ENCODE measurements around the gene LENG1.
A peak's percentile ranks its signal among the peaks of the same experiment; 100 is the strongest.
"Not testable (repeated sequence)": the region's sequence is repeated elsewhere in the genome, so short reads cannot be mapped to it uniquely, and the experiment has no call there.

The LENG1 gene

DNA sequence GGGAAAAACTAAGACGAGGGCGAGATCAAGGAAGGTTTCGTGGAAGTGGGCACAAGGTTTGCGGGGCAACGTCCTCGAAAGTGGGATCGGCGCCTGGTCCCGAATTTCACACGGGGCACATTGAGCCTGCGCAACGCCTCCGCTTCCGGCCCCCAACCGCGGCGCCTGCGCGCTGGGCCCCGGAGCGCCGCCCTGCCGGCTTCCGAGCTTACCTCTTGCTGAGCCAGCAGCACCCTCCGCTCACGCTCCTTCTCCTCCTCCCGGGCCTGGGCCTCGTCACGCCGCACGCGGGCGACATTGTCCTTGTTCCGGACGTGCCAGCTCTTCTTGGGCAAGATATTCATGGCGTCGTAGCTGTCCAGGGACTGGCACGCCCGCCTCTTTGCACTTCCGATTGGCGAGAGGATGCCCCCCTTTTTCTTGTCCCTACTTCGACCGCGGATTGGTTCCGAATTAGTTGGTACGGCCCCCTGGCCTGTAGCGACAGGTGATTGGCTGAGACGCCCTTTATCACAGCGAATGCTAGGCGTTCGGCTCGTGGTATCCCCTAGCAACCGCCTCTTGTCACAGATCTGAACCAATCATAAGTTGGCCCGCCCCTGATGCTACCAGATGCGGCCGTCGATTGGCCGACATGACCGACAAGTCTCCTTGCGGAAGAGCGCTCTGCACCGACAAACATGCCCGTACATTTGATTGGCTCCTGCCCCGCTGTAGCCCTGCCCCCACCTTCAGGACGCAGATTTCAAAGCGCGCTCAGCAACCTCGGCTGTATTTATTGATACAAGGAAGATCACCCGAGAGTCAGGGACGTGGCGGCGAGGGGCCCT lies at the start of gene LENG1:
TSS of gene LENG1 (minus strand) at position 370 of the 830 bp plus-strand sequence. CDS start at position 344, 26 bp downstream.
- DNase-seq: peak; percentile 100

- no peak for DNase-seq
These were observed 49.2 kb upstream of the LENG1 start for GRCh38 chr19:54208784-54209057.

DNA sequence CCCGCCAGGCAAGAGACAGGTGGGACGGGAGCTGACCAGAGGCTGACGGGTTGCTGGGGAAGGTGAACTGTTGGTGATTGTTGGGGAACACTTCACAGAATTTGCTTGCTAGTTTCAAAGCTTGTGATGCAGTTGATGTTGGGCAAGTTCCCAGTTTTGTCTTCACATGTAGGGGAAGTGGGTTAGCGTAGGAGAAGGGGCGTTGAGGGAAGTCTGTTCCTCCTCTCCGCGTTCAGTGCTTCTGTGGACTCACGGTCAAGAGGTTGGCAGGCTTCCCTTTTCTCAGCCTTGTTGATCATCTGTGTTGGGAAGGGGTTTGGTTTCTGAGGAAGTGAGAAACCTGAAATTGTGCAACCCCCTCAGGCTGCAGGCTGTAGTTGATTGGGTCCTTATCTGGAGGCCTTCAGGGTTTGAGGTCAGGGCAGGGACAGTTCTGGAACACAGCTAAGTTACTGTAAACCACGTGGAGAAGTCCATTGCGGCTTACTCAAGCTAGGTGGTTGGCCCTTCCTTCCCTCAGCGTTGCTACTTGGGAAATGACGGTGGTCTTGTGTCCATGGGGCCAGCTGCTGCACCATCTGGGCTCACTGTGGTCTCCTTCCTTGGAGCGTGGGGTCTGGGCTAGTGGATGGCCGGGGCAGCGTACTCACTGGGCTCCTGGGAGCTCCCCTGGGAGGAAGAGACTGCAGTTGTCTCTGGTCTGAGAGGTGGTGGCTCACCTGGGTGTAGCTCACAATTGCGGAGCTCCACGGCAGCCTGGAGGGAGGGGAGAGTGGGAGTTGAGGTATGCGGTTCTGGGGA lies 48.7 kb upstream of the LENG1 start:
- DNase-seq: peak; percentile 38

- DNase-seq: no peak
These were observed 48.1 kb upstream of the LENG1 start for GRCh38 chr19:54207676-54207982.

DNA sequence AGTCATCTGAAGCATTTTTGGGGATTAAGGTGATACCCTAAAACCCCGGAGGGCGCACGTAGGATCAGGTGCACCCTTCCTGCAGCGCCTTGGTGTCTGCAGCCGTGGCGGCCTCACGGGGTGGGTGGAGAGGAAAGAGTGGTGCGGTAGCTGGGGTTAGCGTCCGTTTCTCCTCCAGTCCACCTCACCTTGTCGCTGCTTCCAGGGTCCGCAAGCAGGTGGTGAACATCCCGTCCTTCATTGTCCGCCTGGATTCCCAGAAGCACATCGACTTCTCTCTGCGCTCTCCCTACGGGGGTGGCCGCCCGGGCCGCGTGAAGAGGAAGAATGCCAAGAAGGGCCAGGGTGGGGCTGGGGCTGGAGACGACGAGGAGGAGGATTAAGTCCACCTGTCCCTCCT lies 47.7 kb upstream of the LENG1 start:
- not testable (repeated sequence) for DNase-seq

DNA sequence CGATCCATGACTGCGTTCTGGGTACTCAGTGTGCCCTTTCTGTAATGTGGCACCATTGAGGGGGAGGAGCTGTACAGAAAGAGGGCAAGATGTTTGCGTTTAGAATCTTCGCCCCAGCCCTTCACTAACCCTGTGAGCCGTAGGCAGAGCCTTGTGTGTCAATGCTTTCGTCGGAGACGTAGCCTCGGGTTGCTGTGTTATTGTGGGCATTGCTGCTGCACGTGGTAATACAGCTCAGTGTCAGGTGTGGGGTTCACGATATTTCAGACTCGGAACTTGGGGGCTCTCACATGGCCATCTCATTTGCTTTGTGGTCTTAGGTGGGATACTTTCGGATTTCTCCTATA lies 47.3 kb upstream of the LENG1 start:
- DNase-seq: no peak

DNA sequence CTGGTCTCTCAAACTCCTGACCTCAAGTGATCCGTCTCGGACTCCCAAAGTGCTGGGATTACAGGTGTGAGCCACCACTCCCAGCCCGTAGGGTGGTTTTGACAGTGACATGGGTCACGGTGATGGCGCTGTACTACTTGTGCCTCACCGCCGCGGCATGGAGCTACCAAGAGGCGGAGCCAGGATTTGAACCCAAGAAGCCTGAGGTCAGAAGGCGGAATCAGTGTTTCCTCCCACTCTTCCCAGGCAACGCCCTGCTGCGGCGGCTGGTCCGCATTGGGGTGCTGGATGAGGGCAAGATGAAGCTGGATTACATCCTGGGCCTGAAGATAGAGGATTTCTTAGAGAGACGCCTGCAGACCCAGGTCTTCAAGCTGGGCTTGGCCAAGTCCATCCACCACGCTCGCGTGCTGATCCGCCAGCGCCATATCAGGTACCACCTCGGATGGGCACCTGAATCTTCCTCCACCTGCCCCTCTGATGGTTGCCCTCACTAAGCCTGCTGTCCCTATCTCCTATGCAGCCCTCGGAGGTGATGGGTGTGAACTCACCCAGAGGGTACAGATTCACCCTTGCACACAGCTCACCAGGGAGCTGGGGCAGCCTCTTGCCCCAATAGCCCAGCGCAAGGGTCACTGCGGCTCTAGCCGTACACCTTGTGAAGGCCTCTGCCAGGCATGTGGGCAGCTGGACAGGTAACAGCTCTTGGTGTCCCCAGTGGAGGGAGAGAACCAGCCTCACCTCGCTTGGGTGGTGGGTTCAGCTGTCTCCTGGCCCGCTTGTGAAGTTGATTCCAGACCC lies 46.7 kb upstream of the LENG1 start:
- DNase-seq: no peak

DNA sequence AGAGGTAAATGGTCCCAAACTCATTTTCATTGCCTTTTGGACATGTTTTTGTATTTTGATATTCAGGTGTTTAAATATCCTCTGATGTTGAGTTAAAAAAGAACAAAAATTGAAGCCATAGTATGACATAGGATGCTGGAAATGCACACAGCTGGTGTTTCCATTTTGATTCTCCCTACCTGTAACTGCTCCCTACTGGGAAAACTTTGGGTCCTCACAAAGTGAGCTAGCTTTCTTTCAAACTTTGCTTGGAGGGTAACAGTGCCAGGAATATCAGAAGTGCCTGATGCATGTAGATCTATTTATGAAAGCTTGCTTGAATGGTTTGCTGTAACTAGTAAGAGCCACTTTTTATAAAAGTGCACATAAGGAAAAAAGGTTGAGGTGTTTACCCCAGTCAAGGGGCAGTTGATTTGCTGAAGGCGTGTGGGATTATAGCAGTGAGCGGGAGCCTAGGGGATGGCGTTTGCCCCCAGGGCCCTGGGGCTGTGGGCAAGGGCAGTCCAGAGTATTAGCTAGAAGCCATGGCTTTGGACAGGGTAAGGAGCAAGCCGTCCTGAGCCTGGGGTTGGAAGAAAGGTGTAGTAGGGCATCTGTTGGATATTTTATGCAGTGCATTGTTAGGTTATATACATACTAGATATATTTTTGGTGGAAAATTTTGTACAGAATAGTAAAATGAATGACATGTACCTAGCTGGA lies 45.4 kb upstream of the LENG1 start:
- DNase-seq: no peak

DNA sequence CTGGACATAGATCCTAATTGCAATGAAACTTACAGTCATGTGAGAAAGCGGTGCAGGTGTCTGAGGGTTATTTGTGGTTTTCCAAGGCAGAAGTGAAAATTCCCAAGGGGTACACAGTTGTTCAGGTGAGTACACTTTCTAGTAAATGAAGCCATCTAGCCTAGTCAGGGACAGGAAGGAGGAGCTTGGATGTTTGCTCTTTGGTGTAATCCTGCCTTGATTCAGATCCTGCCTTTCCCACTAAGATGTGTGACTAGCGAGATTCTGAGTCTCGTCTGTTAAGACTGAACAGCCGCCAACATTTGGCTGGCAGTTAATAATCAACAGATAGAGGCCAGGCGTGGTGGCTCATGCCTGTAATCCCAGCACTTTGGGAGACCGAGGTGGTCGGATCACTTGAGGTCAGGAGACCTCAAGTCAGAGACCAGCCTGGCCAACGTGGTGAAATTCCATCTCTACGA lies 43.7 kb upstream of the LENG1 start:
- DNase-seq: no peak

DNA sequence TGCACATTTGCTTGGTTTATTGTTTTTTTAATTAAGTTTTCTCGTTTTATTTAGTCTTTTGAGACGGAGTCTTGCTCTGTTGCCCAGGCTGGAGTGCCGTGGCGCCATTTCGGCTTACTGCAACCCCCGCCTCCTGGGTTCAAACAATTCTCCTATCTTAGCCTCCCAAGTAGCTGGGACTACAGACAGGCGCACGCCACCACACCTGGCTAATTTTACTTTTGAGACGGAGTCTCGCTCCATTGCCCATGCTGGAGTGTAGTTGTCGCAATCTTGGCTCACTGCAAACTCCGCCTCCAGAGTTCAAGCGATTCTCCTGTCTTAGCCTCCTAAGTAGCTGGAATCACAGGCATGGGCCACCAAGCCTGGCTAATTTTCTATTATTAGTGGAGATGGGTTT lies 42.5 kb upstream of the LENG1 start:
- no peak for DNase-seq

- DNase-seq: no peak
These were observed 41.7 kb upstream of the LENG1 start for GRCh38 chr19:54201172-54201701.

GRCh38 chr19:54199401-54199800 lies 39.9 kb upstream of the LENG1 start:
- DNase-seq: peak; percentile 16

GRCh38 chr19:54197121-54197520 lies 37.6 kb upstream of the LENG1 start:
- DNase-seq: no peak

GRCh38 chr19:54196536-54196935 lies 37.0 kb upstream of the LENG1 start:
- no peak for DNase-seq

GRCh38 chr19:54194463-54194862 lies 34.9 kb upstream of the LENG1 start:
- DNase-seq: not testable (repeated sequence)

- DNase-seq: no peak
These were observed 33.5 kb upstream of the LENG1 start for GRCh38 chr19:54193011-54193410.

- no peak for DNase-seq
These were observed 32.4 kb upstream of the LENG1 start for GRCh38 chr19:54191811-54192453.

DNA sequence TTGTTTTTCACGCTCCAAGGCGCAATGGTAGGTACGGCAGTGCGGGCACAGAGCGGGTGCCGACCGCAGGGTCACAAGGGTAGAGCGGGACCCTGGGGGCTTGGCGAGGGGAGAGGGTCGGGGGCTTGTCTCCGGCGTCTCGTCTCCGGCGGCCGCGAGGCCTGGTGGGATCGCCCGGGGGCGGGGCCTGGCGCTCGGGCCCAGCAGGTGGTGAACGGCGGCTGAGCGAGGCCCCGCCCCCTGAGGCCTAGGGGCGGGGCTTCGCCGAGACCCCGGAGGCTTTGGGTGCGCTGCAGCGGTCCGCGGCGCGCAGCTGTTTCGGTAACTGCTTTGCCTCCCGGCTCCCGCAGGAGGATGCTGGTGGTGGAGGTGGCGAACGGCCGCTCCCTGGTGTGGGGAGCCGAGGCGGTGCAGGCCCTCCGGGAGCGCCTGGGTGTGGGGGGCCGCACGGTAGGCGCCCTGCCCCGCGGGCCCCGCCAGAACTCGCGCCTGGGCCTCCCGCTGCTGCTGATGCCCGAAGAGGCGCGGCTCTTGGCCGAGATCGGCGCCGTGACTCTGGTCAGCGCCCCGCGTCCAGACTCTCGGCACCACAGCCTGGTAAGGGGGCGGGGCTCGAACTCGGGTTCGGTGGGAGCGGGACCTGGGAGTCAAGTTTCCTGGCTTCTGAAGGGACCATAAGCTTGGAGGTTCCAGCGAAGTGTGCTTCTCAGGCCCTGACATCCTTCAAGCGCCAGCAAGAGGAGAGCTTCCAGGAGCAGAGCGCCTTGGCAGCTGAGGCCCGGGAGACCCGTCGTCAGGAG lies 31.7 kb upstream of the LENG1 start, which contains the start of gene TSEN34:
TSS of gene TSEN34 (plus strand) at position 298 of the 800 bp plus-strand sequence. CDS start at position 355, 57 bp downstream.
- peak; percentile 93 for DNase-seq

- DNase-seq: peak; percentile 100
These were observed 31.0 kb upstream of the LENG1 start for GRCh38 chr19:54190503-54191010.

DNA sequence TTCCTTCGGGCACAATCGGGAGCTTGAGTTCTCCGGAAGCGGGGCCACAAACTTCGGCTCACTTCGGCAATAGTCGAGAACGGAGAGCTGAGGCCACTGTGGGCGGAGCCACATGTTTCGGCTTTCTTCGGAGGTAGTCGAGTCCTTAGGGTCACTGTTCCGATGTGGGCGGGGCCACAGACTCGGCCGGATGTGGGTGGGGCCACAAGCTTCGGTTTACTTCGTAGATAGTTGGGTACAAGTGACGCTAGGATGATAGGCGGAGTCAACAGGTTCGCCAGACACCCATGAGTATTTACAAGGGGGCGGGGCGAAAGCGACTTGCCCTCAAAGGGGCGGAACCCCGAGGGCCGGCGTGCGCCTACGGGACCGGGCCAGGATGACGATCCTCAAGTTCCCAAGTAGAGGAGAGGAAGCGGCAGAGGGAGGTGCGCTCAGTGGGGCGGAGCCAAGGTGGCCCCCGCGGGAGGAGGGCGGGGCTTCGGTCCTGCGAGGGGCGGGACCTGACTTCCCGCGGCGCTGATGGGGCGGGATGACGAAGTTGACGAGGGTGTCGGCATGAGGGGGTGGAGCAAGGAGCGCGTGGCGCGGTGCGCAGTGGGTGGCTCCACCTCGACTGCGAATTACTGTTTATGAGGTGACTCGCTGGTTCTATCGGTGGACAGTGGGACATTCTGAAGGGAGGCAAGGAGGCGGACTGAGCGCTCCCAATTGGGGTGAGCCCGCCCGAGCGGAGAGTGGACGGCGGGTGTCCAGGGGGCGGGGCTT lies 30.4 kb upstream of the LENG1 start:
- DNase-seq: peak; percentile 100
